BJ (cell line): ENCODE measurements around the gene PNRC2. TPM values are rescaled to one million over a fixed set of nuclear protein-coding genes. Genes with fewer than 3 reads are reported as not detected.

Experiments used
- CTCF ChIA-PET: fragments of 350-600 bp; formaldehyde crosslinking; extraction: SDS; loops from one replicate; lab custom pipeline; 2021; ENCODE audit warnings: antibody characterized with exemption, inconsistent platforms; lab: Yijun Ruan, JAX
- POLR2A ChIA-PET: fragments of 300-600 bp; sonication (Branson Sonifier 250); formaldehyde crosslinking; extraction: SDS; loops from one replicate; lab custom pipeline; 2021; ENCODE audit warnings: antibody characterized with exemption; lab: Charles Lee
- DNase-seq: peaks from one replicate; pipeline ENCODE4 v3.0.0-alpha.2; 2011; ENCODE audit warnings: low read depth
- H3K27me3 ChIP-seq: 2 replicates; pipeline ENCODE4 v1.6.0; 2011; ENCODE audit warnings: low read length; ENCODE audit not compliant: control insufficient read depth, insufficient read depth
- H3K36me3 ChIP-seq: 2 replicates; pipeline ENCODE4 v1.5.1; 2011; ENCODE audit warnings: low read length; ENCODE audit not compliant: control insufficient read depth, insufficient read depth
- H3K4me3 ChIP-seq: 2 replicates; pipeline ENCODE4 v1.5.1; 2011; ENCODE audit warnings: low read depth, mild to moderate bottlenecking, control low read depth, low read length
- CTCF ChIP-seq: IDR thresholded peaks from 2 replicates; pipeline ENCODE4 v1.5.1; 2011; ENCODE audit warnings: low read depth, mild to moderate bottlenecking, control low read depth, inconsistent platforms, low read length, moderate library complexity; ENCODE audit not compliant: insufficient read depth
- polyA plus RNA-seq: library from polyadenylated mRNA; depleted of rRNA; stranded (reverse); fragments of >200 nt; gene quantifications from 2 replicates; pipeline ENCODE4 v1.2.3, GENCODE V29; 2011

The PNRC2 gene
- polyA plus RNA-seq, 1 experiment, result 30.0 TPM

GRCh38 chr1:23927097-23927496 is 32.5 kb upstream of the PNRC2 start:
- Histone ChIP-seq H3K4me3 (no peak overlapping the region), H3K27me3 (peaks cover 1% of the 10 kb centered on the region; the same call in 1 of the 2 replicates), H3K36me3 (no peaks in the 10 kb centered on the region)
- TF ChIP-seq CTCF, result no peak
- POLR2A ChIA-PET, result no interaction called here
- no peak for DNase-seq
- CTCF ChIA-PET, result interaction anchor here (0.9 to 2.3 kb wide), 2 partner anchors 11 to 465 kb away, joined by 4 to 7 read pairs; no protein-coding TSS in a partner anchor

DNA sequence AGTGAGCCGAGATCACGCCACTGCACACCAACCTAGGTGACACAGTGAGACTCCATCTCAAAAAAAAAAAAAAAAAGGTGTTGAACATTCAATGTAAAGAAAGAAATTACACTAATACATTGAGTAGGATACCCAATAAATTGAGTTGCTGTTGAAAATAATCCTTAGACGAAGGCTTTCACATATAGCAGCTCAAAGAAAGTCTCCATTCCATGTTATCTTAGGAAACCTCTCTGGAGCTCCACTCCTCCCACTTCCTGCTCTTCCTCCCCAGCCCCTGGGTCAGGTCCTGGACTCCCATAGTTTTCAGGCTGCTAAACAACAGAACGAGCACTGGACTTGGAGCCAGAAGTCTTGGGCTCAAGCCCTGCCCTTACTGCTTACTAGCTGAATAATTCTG is 30.8 kb upstream of the PNRC2 start:
- TF ChIP-seq CTCF, result no peak
- Histone ChIP-seq H3K4me3 (no peak overlapping the region), H3K36me3 (no peaks in the 10 kb centered on the region), H3K27me3 (peaks cover 1% of the 10 kb centered on the region; the same call in 1 of the 2 replicates)
- no peak for DNase-seq
- CTCF ChIA-PET, result interaction anchor here (2.1 to 2.3 kb wide), 2 partner anchors 12 to 157 kb away, joined by 4 to 7 read pairs; no protein-coding TSS in a partner anchor
- POLR2A ChIA-PET, result no interaction called here

- CTCF ChIA-PET, result interaction anchor here (1.0 to 2.8 kb wide), 5 partner anchors 14 to 159 kb away, joined by 3 to 7 read pairs (median 4); no protein-coding TSS in a partner anchor
- no peak for DNase-seq
- TF ChIP-seq CTCF, result no peak
- no peak overlapping the region for H3K4me3 ChIP-seq
- POLR2A ChIA-PET, result no interaction called here
- H3K27me3 ChIP-seq, result peaks cover 1% of the 10 kb centered on the region; the same call in 1 of the 2 replicates
- no peaks in the 10 kb centered on the region for H3K36me3 ChIP-seq
Measured at GRCh38 chr1:23930270-23930669, 29.4 kb upstream of the PNRC2 start.

GRCh38 chr1:23930861-23931490 is 28.7 kb upstream of the PNRC2 start:
- DNase-seq, result peak; percentile 78
- Histone ChIP-seq H3K27me3 (peaks cover 1% of the 10 kb centered on the region; the same call in 1 of the 2 replicates), H3K36me3 (no peaks in the 10 kb centered on the region), H3K4me3 (no peak overlapping the region)
- ChIA-PET POLR2A (no interaction called here), CTCF (interaction anchor here (0.6 to 2.8 kb wide), 5 partner anchors 14 to 151 kb away, joined by 3 to 7 read pairs (median 3); no protein-coding TSS in a partner anchor)
- no peak for TF ChIP-seq CTCF

GRCh38 chr1:23931491-23931880 is 28.1 kb upstream of the PNRC2 start:
- ChIA-PET POLR2A (no interaction called here), CTCF (interaction anchor here (0.6 to 2.8 kb wide), 4 partner anchors 15 to 151 kb away, joined by 3 to 7 read pairs (median 4); no protein-coding TSS in a partner anchor)
- H3K36me3 ChIP-seq, result no peaks in the 10 kb centered on the region
- H3K4me3 ChIP-seq, result no peak overlapping the region
- TF ChIP-seq CTCF, result no peak
- peaks cover 1% of the 10 kb centered on the region; the same call in 1 of the 2 replicates for H3K27me3 ChIP-seq
- DNase-seq, result no peak
